IPS-15b (cell line): ENCODE measurements around the gene MACO1.
"Not testable (repeated sequence)": the region's sequence is repeated elsewhere in the genome, so short reads cannot be mapped to it uniquely, and the experiment has no call there.

Experiments used
- H3K27me3 ChIP-seq: one replicate; pipeline ENCODE4 v1.6.1; 2013; ENCODE audit warnings: low read length; ENCODE audit not compliant: control insufficient read depth, insufficient read depth
- H3K36me3 ChIP-seq: one replicate; pipeline ENCODE4 v1.6.1; 2013; ENCODE audit warnings: low read length; ENCODE audit not compliant: control insufficient read depth, insufficient read depth
- H3K4me1 ChIP-seq: one replicate; pipeline ENCODE4 v1.6.1; 2013; ENCODE audit warnings: mild to moderate bottlenecking, low read length; ENCODE audit not compliant: control insufficient read depth, insufficient read depth
- H3K4me3 ChIP-seq: one replicate; pipeline ENCODE4 v1.5.1; 2013; ENCODE audit warnings: low read depth, low read length
- H3K9ac ChIP-seq: one replicate; pipeline ENCODE4 v1.6.1; 2013; ENCODE audit warnings: low read depth, mild to moderate bottlenecking, low read length
- H3K9me3 ChIP-seq: one replicate; pipeline ENCODE4 v1.6.1; 2013; ENCODE audit warnings: mild to moderate bottlenecking, low read length; ENCODE audit not compliant: control insufficient read depth, insufficient read depth

Gene MACO1

GRCh38 chr1:25504706-25505595 is 74.3 kb downstream of the MACO1 start:
- Histone ChIP-seq H3K4me1 (peaks cover 9% of the 10 kb centered on the region), H3K4me3 (no peak overlapping the region), H3K36me3 (no peaks in the 10 kb centered on the region), H3K9ac (no peak overlapping the region), H3K27me3 (peaks cover 2% of the 10 kb centered on the region), H3K9me3 (no peaks in the 10 kb centered on the region)

GRCh38 chr1:25505656-25506385 is 75.1 kb downstream of the MACO1 start:
- Histone ChIP-seq H3K4me1 (peaks cover 9% of the 10 kb centered on the region), H3K4me3 (peak overlapping the region; percentile 22), H3K9ac (peak overlapping the region; percentile 24), H3K9me3 (no peaks in the 10 kb centered on the region), H3K27me3 (peaks cover 2% of the 10 kb centered on the region), H3K36me3 (no peaks in the 10 kb centered on the region)

GRCh38 chr1:25506566-25507463 is 76.1 kb downstream of the MACO1 start:
- H3K9ac ChIP-seq: peak overlapping the region; percentile 24
- not testable (repeated sequence) for H3K9me3 ChIP-seq, H3K36me3 ChIP-seq, H3K27me3 ChIP-seq, H3K4me1 ChIP-seq
- H3K4me3 ChIP-seq: peak overlapping the region; percentile 22

- Histone ChIP-seq H3K4me3 (no peak overlapping the region), H3K9me3 (no peaks in the 10 kb centered on the region), H3K9ac (no peak overlapping the region), H3K36me3 (no peaks in the 10 kb centered on the region), H3K27me3 (peaks cover 2% of the 10 kb centered on the region), H3K4me1 (peaks cover 4% of the 10 kb centered on the region)
These were observed 83.0 kb downstream of the MACO1 start for GRCh38 chr1:25513666-25514065.

- Histone ChIP-seq H3K36me3 (no peaks in the 10 kb centered on the region), H3K27me3 (peaks cover 2% of the 10 kb centered on the region)
These were observed 84.3 kb downstream of the MACO1 start for GRCh38 chr1:25515033-25515432.

GRCh38 chr1:25516686-25517085 is 86.0 kb downstream of the MACO1 start:
- no peaks in the 10 kb centered on the region for H3K9me3 ChIP-seq
- peaks cover 2% of the 10 kb centered on the region for H3K27me3 ChIP-seq
- H3K4me1 ChIP-seq: peaks cover 6% of the 10 kb centered on the region
- no peak overlapping the region for H3K4me3 ChIP-seq
- no peak overlapping the region for H3K9ac ChIP-seq
- H3K36me3 ChIP-seq: no peaks in the 10 kb centered on the region

More at GRCh38 chr1:25515033-25515432, 84.3 kb downstream of the MACO1 start:
- Histone ChIP-seq H3K9ac (no peak overlapping the region), H3K4me1 (peaks cover 6% of the 10 kb centered on the region), H3K9me3 (no peaks in the 10 kb centered on the region), H3K4me3 (no peak overlapping the region)

GRCh38 chr1:25517476-25518394 is 87.0 kb downstream of the MACO1 start:
- H3K27me3 ChIP-seq: peaks cover 2% of the 10 kb centered on the region
- H3K9me3 ChIP-seq: no peaks in the 10 kb centered on the region
- peak overlapping the region; percentile 41 for H3K4me3 ChIP-seq
- peak overlapping the region; percentile 47 for H3K9ac ChIP-seq
- peaks cover 6% of the 10 kb centered on the region for H3K4me1 ChIP-seq
- no peaks in the 10 kb centered on the region for H3K36me3 ChIP-seq

- H3K27me3 ChIP-seq: peaks cover 2% of the 10 kb centered on the region
- no peaks in the 10 kb centered on the region for H3K9me3 ChIP-seq
- H3K9ac ChIP-seq: no peak overlapping the region
These were observed 88.9 kb downstream of the MACO1 start for GRCh38 chr1:25519624-25520023.

GRCh38 chr1:25520446-25521061 is 89.9 kb downstream of the MACO1 start:
- Histone ChIP-seq H3K9me3 (no peaks in the 10 kb centered on the region), H3K36me3 (no peaks in the 10 kb centered on the region), H3K27me3 (peaks cover 2% of the 10 kb centered on the region), H3K9ac (no peak overlapping the region), H3K4me1 (peaks cover 6% of the 10 kb centered on the region), H3K4me3 (no peak overlapping the region)

More at GRCh38 chr1:25519624-25520023, 88.9 kb downstream of the MACO1 start:
- Histone ChIP-seq H3K4me3 (no peak overlapping the region), H3K4me1 (peaks cover 6% of the 10 kb centered on the region), H3K36me3 (no peaks in the 10 kb centered on the region)

GRCh38 chr1:25522031-25522655 is 91.4 kb downstream of the MACO1 start:
- Histone ChIP-seq H3K36me3 (no peaks in the 10 kb centered on the region), H3K9ac (no peak overlapping the region), H3K4me1 (peaks cover 6% of the 10 kb centered on the region), H3K9me3 (no peaks in the 10 kb centered on the region), H3K27me3 (no peaks in the 10 kb centered on the region), H3K4me3 (no peak overlapping the region)
